ENCODE measurements around the gene PSMB3.

DNA sequence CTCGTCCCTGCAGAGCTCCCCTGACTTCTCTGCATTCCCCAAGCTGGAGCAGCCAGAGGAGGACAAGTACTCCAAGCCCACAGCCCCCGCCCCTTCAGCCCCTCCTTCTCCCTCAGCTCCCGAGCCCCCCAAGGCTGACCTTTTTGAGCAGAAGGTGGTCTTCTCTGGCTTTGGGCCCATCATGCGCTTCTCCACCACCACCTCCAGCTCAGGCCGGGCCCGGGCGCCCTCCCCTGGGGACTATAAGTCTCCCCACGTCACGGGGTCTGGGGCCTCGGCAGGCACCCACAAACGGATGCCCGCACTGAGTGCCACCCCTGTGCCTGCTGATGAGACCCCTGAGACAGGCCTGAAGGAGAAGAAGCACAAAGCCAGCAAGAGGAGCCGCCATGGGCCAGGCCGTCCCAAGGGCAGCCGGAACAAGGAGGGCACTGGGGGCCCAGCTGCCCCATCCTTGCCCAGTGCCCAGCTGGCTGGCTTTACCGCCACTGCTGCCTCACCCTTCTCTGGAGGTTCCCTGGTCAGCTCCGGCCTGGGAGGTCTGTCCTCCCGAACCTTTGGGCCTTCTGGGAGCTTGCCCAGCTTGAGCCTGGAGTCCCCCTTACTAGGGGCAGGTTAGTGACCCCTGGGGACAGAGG is 36.1 kb upstream of the PSMB3 start:
- TF ChIP-seq, protein P1, sequence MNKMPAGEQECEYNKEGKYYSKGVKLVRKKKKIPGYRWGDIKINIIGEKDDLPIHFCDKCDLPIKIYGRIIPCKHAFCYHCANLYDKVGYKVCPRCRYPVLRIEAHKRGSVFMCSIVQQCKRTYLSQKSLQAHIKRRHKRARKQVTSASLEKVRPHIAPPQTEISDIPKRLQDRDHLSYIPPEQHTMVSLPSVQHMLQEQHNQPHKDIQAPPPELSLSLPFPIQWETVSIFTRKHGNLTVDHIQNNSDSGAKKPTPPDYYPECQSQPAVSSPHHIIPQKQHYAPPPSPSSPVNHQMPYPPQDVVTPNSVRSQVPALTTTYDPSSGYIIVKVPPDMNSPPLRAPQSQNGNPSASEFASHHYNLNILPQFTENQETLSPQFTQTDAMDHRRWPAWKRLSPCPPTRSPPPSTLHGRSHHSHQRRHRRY (tag by site-specific recombination; IDR thresholded peaks at IDR 0.05), result no peak
- TF ChIP-seq ZNF76 (tag by site-specific recombination; IDR thresholded peaks at IDR 0.05; ENCODE audit: borderline replicate concordance, low read depth), result no peak
- TF ChIP-seq ZBTB21 (tag by site-specific recombination; IDR thresholded peaks at IDR 0.05), result no peak
- no peak for TF ChIP-seq ZNF701 (tag by site-specific recombination; IDR thresholded peaks at IDR 0.05)
- TF ChIP-seq ZNF596 (tag by site-specific recombination; IDR thresholded peaks at IDR 0.05), result no peak
- TF ChIP-seq, protein P2, sequence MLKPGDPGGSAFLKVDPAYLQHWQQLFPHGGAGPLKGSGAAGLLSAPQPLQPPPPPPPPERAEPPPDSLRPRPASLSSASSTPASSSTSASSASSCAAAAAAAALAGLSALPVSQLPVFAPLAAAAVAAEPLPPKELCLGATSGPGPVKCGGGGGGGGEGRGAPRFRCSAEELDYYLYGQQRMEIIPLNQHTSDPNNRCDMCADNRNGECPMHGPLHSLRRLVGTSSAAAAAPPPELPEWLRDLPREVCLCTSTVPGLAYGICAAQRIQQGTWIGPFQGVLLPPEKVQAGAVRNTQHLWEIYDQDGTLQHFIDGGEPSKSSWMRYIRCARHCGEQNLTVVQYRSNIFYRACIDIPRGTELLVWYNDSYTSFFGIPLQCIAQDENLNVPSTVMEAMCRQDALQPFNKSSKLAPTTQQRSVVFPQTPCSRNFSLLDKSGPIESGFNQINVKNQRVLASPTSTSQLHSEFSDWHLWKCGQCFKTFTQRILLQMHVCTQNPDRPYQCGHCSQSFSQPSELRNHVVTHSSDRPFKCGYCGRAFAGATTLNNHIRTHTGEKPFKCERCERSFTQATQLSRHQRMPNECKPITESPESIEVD (tag by site-specific recombination; IDR thresholded peaks at IDR 0.05), result no peak

Data from HEK293 (cell line).